C4-2B (cell line): ENCODE data around the gene GNAL.

ENCODE experiments used
- H3K27ac ChIP-seq: fragments of 450-650 bp; 2 replicates; pipeline ENCODE4 v1.5.1; 2017
- CTCF ChIP-seq: fragments of 450-650 bp; conservative IDR thresholded peaks from 2 replicates; pipeline ENCODE4 v1.5.1; 2017; ENCODE audit warnings: mild to moderate bottlenecking
- ZFX ChIP-seq: fragments of 450-650 bp; IDR thresholded peaks from 2 replicates; pipeline ENCODE4 v1.6.1; 2017

The GNAL gene

GRCh38 chr18:11789716-11790510, 100.8 kb downstream of the GNAL start:
- TF ChIP-seq CTCF (no peak), ZFX (no peak)
- H3K27ac ChIP-seq, result no peak overlapping the region

GRCh38 chr18:11791131-11791530, 102.1 kb downstream of the GNAL start:
- H3K27ac ChIP-seq, result no peak overlapping the region
- TF ChIP-seq CTCF, result no peak
- no peak for TF ChIP-seq ZFX

DNA sequence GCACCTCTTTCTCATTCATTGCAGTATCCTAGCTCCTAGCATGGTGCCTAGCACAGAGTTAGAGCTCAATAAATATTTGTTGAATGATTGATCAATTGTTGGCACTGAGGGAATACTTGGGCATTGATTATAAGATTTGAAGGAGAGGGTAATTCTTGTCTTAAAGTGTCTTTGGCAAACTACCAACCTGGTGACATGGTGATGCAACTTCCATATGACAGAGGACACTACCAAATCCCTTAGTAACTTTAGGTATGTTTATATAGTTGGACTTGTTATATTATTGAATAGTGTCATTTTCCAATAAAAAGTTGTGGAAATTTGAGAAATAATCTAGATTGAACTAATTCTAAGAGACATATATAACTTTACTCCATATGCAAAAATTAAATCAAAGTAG, 103.6 kb downstream of the GNAL start:
- TF ChIP-seq CTCF, result no peak
- TF ChIP-seq ZFX, result no peak
- H3K27ac ChIP-seq, result no peak overlapping the region

- H3K27ac ChIP-seq, result no peak overlapping the region
- TF ChIP-seq ZFX (no peak), CTCF (no peak)
These were observed 105.1 kb downstream of the GNAL start for GRCh38 chr18:11794195-11794594.

GRCh38 chr18:11795916-11796315, 106.9 kb downstream of the GNAL start:
- no peak for TF ChIP-seq ZFX
- no peak for TF ChIP-seq CTCF
- no peak overlapping the region for H3K27ac ChIP-seq

- TF ChIP-seq ZFX (no peak), CTCF (no peak)
- no peak overlapping the region for H3K27ac ChIP-seq
These were observed 109.2 kb downstream of the GNAL start for GRCh38 chr18:11798271-11798670.

DNA sequence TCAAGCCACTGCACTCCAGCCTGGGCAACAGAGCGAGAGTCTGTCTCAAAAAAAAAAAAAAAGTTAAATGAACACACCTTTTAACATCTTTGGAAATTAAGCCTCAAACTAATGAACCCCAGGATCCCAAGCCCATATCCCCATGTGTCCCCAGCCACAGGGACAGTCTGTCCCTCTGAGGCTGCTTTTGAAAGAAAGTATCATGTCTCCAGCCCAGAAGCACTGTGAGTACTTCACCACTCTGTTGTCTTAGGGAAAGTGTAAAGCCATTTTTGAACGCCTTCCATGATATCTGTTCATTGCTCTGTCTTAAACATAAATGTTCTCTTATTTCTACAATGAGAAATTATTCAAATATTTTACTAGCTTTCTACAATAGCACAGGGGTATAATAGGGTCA, 110.0 kb downstream of the GNAL start:
- H3K27ac ChIP-seq, result no peak overlapping the region
- no peak for TF ChIP-seq ZFX
- no peak for TF ChIP-seq CTCF
